A673 (cell line): ENCODE measurements around the gene ERICH6. TPM values are rescaled to one million over a fixed set of nuclear protein-coding genes. Genes with fewer than 3 reads are reported as not detected.

Source experiments
- BruUV-seq: library from RNA; stranded (reverse); fragments of 400-500 nt; replicated peaks from 2 replicates; lab custom pipeline; 2021; lab: Mats Ljungman, UMichigan
- CTCF ChIA-PET: fragments of 300-600 bp; sonication (Branson Sonifier 250); formaldehyde crosslinking; loops from one replicate; lab custom pipeline; 2022; ENCODE audit warnings: antibody characterized with exemption; lab: Charles Lee
- POLR2A ChIA-PET: fragments of 300-600 bp; sonication (Branson Sonifier 250); formaldehyde crosslinking; loops from one replicate; lab custom pipeline; 2022; ENCODE audit warnings: antibody characterized with exemption; ENCODE audit not compliant: low non-redundant PET; lab: Charles Lee
- DNase-seq: peaks from one replicate; pipeline ENCODE4 v3.0.0-alpha.2; 2015; ENCODE audit warnings: low spot score
- H3K27ac ChIP-seq: fragments of 200-600 bp; sonication (generic); 2 replicates; pipeline ENCODE4 v1.5.1; 2016; ENCODE audit warnings: mixed run types, low read depth, mild to moderate bottlenecking, mixed read lengths, antibody characterized with exemption, low read length; ENCODE audit not compliant: poor library complexity, severe bottlenecking
- H3K27me3 ChIP-seq: fragments of 200-600 bp; sonication (generic); replicated peaks from 2 replicates; pipeline ENCODE4 v1.6.1; 2017; ENCODE audit warnings: mixed run types, low read depth, mild to moderate bottlenecking, mixed read lengths, antibody characterized with exemption, low read length; ENCODE audit not compliant: insufficient read depth, poor library complexity
- H3K36me3 ChIP-seq: fragments of 200-600 bp; sonication (generic); 2 replicates; pipeline ENCODE4 v1.6.1; 2016; ENCODE audit warnings: mixed run types, mild to moderate bottlenecking, mixed read lengths, antibody characterized with exemption, low read length; ENCODE audit not compliant: insufficient read depth, poor library complexity, severe bottlenecking
- H3K4me1 ChIP-seq: fragments of 200-600 bp; sonication (generic); 2 replicates; pipeline ENCODE4 v1.6.1; 2017; ENCODE audit warnings: mixed run types, mild to moderate bottlenecking, mixed read lengths, antibody characterized with exemption, low read length; ENCODE audit not compliant: insufficient read depth, poor library complexity, severe bottlenecking
- H3K4me3 ChIP-seq: fragments of 200-600 bp; sonication (generic); 2 replicates; pipeline ENCODE4 v1.5.1; 2016; ENCODE audit warnings: low read depth, mixed run types, mild to moderate bottlenecking, mixed read lengths, low read length; ENCODE audit not compliant: poor library complexity, severe bottlenecking
- H3K9me3 ChIP-seq: fragments of 200-600 bp; sonication (generic); 2 replicates; pipeline ENCODE4 v1.6.1; 2016; ENCODE audit warnings: mixed run types, low read depth, mild to moderate bottlenecking, mixed read lengths, antibody characterized with exemption, low read length; ENCODE audit not compliant: poor library complexity, severe bottlenecking
- CTCF ChIP-seq: fragments of 300-800, 200-600 bp; sonication (generic); conservative IDR thresholded peaks from 2 replicates; pipeline ENCODE4 v1.5.1; 2017; ENCODE audit warnings: low read depth, mild to moderate bottlenecking, antibody characterized with exemption, low read length, moderate library complexity, mixed read lengths
- EZH2 ChIP-seq: fragments of 200-600 bp; sonication (generic); IDR thresholded peaks from 2 replicates; pipeline ENCODE4 v1.6.1; 2017; ENCODE audit warnings: borderline replicate concordance, low read depth, mild to moderate bottlenecking, mixed read lengths, antibody characterized with exemption, low read length; ENCODE audit not compliant: poor library complexity, severe bottlenecking
- intact Hi-C: fragments of 100-400 bp; cut with micrococcal nuclease; formaldehyde crosslinking; loops from one replicate; pipeline ENCODE4 v1.10.0; 2022; ENCODE audit not compliant: unreplicated experiment
- total RNA-seq: library from RNA; stranded (reverse); gene quantifications from 2 replicates; pipeline ENCODE4 v1.2.3, GENCODE V29; 2021

The ERICH6 gene
- total RNA-seq, 1 experiment from 2014 or later, result 0.32 TPM

- CTCF ChIA-PET, result no interaction called here
- H3K4me1 ChIP-seq, result peaks cover 4% of the 10 kb centered on the region
- BruUV-seq, result no TSS peak
- no peaks in the 10 kb centered on the region for H3K9me3 ChIP-seq
- no peaks in the 10 kb centered on the region for H3K27me3 ChIP-seq
- H3K36me3 ChIP-seq, result peaks cover 21% of the 10 kb centered on the region
- no peak for TF ChIP-seq CTCF
- TF ChIP-seq EZH2, result no peak
- intact Hi-C loops, result no loop called here
- H3K27ac ChIP-seq, result no peak overlapping the region
- H3K4me3 ChIP-seq, result no peak overlapping the region
- POLR2A ChIA-PET, result interaction anchor here (0.7 kb wide), 1 partner anchor 74 kb away, joined by 3 read pairs; no protein-coding TSS in a partner anchor
- DNase-seq, result no peak
These were observed 91.2 kb downstream of the ERICH6 start for GRCh38 chr3:150612494-150612893.

GRCh38 chr3:150611666-150612065 lies 92.1 kb downstream of the ERICH6 start:
- CTCF ChIA-PET, result no interaction called here
- H3K36me3 ChIP-seq, result peaks cover 21% of the 10 kb centered on the region
- POLR2A ChIA-PET, result no interaction called here

GRCh38 chr3:150610785-150611184 lies 92.9 kb downstream of the ERICH6 start:
- intact Hi-C loops, result no loop called here
- BruUV-seq, result no TSS peak
- no peaks in the 10 kb centered on the region for H3K9me3 ChIP-seq
- peaks cover 14% of the 10 kb centered on the region for H3K4me1 ChIP-seq
- H3K36me3 ChIP-seq, result peaks cover 21% of the 10 kb centered on the region
- POLR2A ChIA-PET, result interaction anchor here (0.6 kb wide), 1 partner anchor 1225 kb away, joined by 3 read pairs; no protein-coding TSS in a partner anchor
- CTCF ChIA-PET, result no interaction called here
- TF ChIP-seq EZH2, result no peak
- H3K4me3 ChIP-seq, result no peak overlapping the region
- H3K27ac ChIP-seq, result no peak overlapping the region
- no peaks in the 10 kb centered on the region for H3K27me3 ChIP-seq
- no peak for DNase-seq

More at GRCh38 chr3:150611666-150612065, 92.1 kb downstream of the ERICH6 start:
- Histone ChIP-seq H3K4me3 (no peak overlapping the region), H3K4me1 (peaks cover 12% of the 10 kb centered on the region), H3K27ac (no peak overlapping the region), H3K9me3 (no peaks in the 10 kb centered on the region), H3K27me3 (no peaks in the 10 kb centered on the region)
- TF ChIP-seq EZH2 (no peak), CTCF (no peak)
- no peak for DNase-seq
- intact Hi-C loops, result no loop called here
- no TSS peak for BruUV-seq

GRCh38 chr3:150609988-150610387 lies 93.7 kb downstream of the ERICH6 start:
- Histone ChIP-seq H3K4me1 (peaks cover 22% of the 10 kb centered on the region), H3K9me3 (no peaks in the 10 kb centered on the region), H3K27me3 (no peaks in the 10 kb centered on the region), H3K4me3 (no peak overlapping the region), H3K27ac (no peak overlapping the region), H3K36me3 (peaks cover 21% of the 10 kb centered on the region)
- TF ChIP-seq CTCF, result no peak
- no peak for TF ChIP-seq EZH2
- DNase-seq, result no peak
- ChIA-PET CTCF (no interaction called here), POLR2A (no interaction called here)
- intact Hi-C loops, result no loop called here
- no TSS peak for BruUV-seq
